PC-9 (cell line): ENCODE measurements around the gene HS3ST4.

Experiments used
- EZH2 ChIP-seq: fragments of 200-600 bp; sonication (generic); IDR thresholded peaks from 2 replicates; pipeline ENCODE4 v1.8.0; 2017; ENCODE audit warnings: antibody characterized with exemption, low read depth
- TF ChIP-seq, protein P1 (sequence below): fragments of 200-600 bp; sonication (generic); conservative IDR thresholded peaks from 2 replicates; pipeline ENCODE4 v1.6.1; 2017; ENCODE audit warnings: mixed run types, antibody characterized with exemption, mild to moderate bottlenecking, moderate library complexity

DNA sequence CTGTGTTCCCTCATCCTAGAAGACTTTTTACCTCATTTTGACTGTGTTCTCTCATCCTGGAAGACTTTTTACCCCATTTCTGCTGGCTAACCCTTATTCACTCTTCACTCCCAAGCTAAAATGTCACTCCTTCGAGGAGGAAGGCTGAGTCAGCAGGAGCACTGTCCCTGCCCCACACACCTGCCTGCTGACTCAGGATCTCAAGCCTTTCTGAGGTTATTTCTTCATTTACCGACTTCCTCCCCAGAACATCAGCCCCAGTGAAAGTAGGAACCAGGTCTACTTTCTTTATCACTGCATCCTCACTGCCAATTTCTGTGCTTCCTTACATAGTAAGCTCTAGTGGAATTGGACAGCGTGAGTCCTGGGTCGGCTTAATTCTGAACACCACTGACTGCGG, 220.6 kb downstream of the HS3ST4 start:
- TF ChIP-seq, protein P1, sequence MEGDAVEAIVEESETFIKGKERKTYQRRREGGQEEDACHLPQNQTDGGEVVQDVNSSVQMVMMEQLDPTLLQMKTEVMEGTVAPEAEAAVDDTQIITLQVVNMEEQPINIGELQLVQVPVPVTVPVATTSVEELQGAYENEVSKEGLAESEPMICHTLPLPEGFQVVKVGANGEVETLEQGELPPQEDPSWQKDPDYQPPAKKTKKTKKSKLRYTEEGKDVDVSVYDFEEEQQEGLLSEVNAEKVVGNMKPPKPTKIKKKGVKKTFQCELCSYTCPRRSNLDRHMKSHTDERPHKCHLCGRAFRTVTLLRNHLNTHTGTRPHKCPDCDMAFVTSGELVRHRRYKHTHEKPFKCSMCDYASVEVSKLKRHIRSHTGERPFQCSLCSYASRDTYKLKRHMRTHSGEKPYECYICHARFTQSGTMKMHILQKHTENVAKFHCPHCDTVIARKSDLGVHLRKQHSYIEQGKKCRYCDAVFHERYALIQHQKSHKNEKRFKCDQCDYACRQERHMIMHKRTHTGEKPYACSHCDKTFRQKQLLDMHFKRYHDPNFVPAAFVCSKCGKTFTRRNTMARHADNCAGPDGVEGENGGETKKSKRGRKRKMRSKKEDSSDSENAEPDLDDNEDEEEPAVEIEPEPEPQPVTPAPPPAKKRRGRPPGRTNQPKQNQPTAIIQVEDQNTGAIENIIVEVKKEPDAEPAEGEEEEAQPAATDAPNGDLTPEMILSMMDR = no peak
- no peak for TF ChIP-seq EZH2
